ENCODE measurements around the gene BLVRB.

DNA sequence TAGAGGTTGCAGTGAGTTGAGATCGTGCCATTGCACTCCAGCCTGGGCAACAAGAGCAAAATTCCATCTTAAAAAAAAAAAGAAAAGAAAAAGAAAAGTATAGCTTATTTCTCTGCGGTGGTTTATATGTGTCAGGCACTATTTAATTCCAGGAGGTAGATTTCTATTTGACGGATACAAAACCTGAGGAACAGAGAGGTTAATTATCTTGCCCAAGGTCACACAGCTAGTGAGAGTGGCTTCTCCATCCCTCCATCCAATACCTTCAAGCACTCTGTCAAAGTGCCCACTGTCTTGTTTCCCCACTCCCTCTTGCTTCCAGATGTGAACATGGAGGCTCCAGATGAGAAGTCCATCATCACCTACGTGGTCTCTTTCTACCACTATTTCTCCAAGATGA is 36.1 kb upstream of the BLVRB start:
- TF ChIP-seq, protein P1, sequence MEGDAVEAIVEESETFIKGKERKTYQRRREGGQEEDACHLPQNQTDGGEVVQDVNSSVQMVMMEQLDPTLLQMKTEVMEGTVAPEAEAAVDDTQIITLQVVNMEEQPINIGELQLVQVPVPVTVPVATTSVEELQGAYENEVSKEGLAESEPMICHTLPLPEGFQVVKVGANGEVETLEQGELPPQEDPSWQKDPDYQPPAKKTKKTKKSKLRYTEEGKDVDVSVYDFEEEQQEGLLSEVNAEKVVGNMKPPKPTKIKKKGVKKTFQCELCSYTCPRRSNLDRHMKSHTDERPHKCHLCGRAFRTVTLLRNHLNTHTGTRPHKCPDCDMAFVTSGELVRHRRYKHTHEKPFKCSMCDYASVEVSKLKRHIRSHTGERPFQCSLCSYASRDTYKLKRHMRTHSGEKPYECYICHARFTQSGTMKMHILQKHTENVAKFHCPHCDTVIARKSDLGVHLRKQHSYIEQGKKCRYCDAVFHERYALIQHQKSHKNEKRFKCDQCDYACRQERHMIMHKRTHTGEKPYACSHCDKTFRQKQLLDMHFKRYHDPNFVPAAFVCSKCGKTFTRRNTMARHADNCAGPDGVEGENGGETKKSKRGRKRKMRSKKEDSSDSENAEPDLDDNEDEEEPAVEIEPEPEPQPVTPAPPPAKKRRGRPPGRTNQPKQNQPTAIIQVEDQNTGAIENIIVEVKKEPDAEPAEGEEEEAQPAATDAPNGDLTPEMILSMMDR (IDR thresholded peaks at IDR 0.05; ENCODE audit: low read depth, low read length, missing input control): no peak
- TF ChIP-seq, protein P2, sequence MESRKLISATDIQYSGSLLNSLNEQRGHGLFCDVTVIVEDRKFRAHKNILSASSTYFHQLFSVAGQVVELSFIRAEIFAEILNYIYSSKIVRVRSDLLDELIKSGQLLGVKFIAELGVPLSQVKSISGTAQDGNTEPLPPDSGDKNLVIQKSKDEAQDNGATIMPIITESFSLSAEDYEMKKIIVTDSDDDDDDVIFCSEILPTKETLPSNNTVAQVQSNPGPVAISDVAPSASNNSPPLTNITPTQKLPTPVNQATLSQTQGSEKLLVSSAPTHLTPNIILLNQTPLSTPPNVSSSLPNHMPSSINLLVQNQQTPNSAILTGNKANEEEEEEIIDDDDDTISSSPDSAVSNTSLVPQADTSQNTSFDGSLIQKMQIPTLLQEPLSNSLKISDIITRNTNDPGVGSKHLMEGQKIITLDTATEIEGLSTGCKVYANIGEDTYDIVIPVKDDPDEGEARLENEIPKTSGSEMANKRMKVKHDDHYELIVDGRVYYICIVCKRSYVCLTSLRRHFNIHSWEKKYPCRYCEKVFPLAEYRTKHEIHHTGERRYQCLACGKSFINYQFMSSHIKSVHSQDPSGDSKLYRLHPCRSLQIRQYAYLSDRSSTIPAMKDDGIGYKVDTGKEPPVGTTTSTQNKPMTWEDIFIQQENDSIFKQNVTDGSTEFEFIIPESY (IDR thresholded peaks at IDR 0.05): no peak
- TF ChIP-seq RAD21 (IDR thresholded peaks at IDR 0.05) (no peak), YY1 (IDR thresholded peaks at IDR 0.05) (no peak), EGR1 (IDR thresholded peaks at IDR 0.05; ENCODE audit: low read depth in 2 of 2) (no peak), FOXA2 (IDR thresholded peaks at IDR 0.05) (no peak), FOXA1 (IDR thresholded peaks at IDR 0.05) (no peak), NR2F2 (IDR thresholded peaks at IDR 0.05) (no peak)
- TF ChIP-seq, protein P3, sequence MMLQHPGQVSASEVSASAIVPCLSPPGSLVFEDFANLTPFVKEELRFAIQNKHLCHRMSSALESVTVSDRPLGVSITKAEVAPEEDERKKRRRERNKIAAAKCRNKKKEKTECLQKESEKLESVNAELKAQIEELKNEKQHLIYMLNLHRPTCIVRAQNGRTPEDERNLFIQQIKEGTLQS (IDR thresholded peaks at IDR 0.05): no peak
- TF ChIP-seq, protein P4, sequence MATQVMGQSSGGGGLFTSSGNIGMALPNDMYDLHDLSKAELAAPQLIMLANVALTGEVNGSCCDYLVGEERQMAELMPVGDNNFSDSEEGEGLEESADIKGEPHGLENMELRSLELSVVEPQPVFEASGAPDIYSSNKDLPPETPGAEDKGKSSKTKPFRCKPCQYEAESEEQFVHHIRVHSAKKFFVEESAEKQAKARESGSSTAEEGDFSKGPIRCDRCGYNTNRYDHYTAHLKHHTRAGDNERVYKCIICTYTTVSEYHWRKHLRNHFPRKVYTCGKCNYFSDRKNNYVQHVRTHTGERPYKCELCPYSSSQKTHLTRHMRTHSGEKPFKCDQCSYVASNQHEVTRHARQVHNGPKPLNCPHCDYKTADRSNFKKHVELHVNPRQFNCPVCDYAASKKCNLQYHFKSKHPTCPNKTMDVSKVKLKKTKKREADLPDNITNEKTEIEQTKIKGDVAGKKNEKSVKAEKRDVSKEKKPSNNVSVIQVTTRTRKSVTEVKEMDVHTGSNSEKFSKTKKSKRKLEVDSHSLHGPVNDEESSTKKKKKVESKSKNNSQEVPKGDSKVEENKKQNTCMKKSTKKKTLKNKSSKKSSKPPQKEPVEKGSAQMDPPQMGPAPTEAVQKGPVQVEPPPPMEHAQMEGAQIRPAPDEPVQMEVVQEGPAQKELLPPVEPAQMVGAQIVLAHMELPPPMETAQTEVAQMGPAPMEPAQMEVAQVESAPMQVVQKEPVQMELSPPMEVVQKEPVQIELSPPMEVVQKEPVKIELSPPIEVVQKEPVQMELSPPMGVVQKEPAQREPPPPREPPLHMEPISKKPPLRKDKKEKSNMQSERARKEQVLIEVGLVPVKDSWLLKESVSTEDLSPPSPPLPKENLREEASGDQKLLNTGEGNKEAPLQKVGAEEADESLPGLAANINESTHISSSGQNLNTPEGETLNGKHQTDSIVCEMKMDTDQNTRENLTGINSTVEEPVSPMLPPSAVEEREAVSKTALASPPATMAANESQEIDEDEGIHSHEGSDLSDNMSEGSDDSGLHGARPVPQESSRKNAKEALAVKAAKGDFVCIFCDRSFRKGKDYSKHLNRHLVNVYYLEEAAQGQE (IDR thresholded peaks at IDR 0.05): no peak
- TF ChIP-seq, protein P5, sequence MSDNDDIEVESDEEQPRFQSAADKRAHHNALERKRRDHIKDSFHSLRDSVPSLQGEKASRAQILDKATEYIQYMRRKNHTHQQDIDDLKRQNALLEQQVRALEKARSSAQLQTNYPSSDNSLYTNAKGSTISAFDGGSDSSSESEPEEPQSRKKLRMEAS (IDR thresholded peaks at IDR 0.05): no peak

All from liver (tissue), 3 donors.